ENCODE data around the gene EIF3A.
"Not testable (repeated sequence)": the region's sequence is repeated elsewhere in the genome, so short reads cannot be mapped to it uniquely, and the experiment has no call there.

The EIF3A gene

GRCh38 chr10:119051775-119052174 is 28.8 kb downstream of the EIF3A start:
- no peak for DNase-seq (ENCODE audit: low spot score)

DNA sequence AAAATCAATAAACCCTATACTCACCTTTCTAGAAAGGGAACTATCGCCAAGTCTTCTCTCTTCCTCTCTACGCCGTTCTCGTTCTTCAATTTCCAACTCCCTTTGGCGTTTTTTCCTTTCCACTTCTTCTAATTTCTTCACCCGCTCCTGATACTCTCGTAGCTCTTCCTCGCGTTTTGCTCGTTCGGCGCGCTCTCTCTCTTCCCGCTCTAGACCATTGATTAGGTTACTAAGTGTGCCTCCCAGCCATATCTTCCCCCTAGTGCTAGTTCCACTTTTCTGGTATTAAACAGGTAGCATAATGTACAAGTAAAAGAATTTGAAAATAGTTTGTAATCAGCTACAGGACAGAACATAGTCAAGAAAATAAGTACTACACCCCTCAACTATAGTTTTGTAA is 30.8 kb downstream of the EIF3A start:
- DNase-seq (ENCODE audit: low spot score), result no peak

DNA sequence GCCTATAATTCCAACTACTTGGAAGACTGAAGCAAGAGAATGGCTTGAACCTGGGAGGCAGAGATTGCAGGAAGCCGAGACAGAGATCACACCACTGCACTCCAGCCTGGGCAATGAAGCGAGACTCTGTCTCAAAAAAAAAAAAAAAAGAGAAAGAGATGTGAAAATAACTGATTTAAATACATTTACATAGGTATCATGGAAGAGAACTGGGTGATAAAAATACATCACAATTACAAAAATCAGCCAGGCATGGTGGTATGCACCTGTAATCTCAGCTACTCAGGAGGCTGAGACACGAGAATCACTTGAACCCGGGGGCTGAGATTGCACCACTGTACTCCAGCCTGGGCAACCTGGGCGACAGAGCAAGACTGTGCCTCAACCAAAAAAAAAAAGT is 31.3 kb downstream of the EIF3A start:
- DNase-seq (ENCODE audit: low spot score), result no peak

DNA sequence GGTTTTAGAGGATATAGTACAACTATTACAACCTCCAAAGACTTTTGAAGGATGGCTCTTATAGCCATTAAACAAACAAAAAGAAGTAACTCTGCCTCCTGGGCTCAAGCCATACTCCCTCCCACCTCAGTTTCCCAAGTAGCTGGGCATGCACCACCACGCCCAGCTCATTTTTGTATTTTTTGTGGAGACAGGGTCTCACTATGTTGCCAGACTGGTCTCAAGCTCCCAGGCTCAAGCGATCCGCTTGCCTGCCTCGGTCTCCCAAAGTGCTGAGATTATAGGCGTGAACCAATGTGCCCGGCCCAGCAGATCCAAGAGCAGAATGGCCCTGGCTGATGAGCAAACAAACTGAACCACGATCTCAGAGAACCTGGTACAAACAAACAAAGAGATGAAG is 35.1 kb downstream of the EIF3A start:
- no peak for DNase-seq (ENCODE audit: low spot score)

- no peak for DNase-seq (ENCODE audit: low spot score)
Observed at GRCh38 chr10:119042169-119042568, 38.4 kb downstream of the EIF3A start.

- no peak for DNase-seq (ENCODE audit: low spot score)
Observed at GRCh38 chr10:119041326-119041725, 39.3 kb downstream of the EIF3A start.

DNA sequence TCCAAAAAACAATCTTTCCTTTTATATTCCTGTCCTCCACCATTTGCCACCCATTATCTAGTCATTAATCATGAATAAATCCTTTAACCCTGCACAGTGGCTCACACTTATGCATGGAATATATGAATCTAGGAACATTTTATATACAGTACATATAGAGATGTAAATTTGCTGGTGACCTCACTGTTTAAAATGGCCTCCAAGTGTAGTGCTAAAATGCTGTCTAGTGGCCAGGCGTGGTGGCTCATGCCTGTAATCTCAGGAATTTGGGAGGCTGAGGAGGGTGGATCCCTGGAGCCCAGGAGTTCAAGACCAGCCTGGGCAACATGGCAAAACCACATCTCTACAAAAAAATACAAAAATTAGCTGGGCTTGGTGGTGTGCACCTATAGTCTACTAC is 41.5 kb downstream of the EIF3A start:
- DNase-seq (ENCODE audit: low spot score), result no peak

DNA sequence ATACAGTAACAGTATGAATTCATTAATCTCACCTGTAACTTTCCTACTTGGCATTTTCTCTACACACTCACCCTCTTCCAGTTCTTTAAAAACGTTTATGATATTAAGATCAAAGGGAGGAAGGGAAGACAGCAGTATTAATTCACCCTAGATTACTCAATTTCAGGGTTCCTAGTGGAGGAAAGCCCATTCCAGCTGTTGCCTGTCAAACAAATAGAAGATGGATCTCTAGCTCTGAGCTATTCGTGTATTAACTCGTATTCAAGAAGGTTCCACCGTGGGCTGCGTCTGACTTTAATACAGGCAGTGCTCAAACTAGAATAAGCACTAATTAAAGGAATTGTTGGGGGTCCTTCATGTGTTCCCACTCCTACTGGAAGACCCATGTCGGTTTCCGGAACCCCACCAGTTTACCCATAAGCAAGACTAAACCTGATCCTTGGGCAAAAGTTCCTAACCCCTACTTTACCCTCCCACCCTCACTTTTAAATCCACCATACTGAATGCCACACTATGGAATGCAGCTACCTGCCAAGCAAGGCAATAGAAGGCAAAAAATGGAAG is 49.0 kb downstream of the EIF3A start:
- DNase-seq (ENCODE audit: low spot score), result no peak

DNA sequence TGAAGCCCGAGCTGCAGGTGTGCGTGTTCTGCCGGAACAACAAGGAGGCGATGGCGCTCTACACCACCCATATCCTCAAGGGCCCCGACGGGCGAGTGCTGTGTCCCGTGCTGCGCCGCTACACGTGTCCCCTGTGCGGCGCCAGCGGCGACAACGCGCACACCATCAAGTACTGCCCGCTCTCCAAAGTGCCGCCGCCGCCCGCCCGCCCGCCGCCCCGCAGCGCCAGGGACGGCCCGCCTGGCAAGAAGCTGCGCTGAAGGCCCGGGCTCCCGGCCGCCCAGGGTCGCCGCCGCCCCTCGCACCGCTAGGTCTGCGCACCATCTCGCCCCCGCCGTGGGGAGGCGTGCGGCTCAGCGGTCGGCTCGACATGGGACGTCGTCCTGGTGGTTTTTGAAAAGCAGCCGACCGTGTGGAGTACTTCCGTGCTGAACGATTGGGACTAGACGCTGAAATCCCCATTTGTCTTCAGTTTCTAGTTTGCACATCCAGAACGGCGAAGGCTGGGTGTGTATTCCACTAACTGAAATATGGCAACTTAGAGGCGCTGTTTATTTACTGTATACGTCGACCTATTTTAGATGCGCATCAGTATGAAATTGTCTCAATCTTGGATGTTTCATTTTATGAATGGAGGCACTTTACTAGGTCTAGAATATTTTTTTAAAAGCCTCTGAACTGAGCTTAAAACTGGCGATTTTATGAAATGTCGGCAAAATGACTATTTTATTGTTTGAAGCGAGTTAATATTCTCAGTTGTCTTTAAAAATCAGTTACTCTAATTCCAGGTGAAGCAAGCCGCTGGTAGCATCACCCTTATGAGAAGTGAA is 50.0 kb downstream of the EIF3A start:
- DNase-seq (ENCODE audit: low spot score), result peak; percentile 37

DNA sequence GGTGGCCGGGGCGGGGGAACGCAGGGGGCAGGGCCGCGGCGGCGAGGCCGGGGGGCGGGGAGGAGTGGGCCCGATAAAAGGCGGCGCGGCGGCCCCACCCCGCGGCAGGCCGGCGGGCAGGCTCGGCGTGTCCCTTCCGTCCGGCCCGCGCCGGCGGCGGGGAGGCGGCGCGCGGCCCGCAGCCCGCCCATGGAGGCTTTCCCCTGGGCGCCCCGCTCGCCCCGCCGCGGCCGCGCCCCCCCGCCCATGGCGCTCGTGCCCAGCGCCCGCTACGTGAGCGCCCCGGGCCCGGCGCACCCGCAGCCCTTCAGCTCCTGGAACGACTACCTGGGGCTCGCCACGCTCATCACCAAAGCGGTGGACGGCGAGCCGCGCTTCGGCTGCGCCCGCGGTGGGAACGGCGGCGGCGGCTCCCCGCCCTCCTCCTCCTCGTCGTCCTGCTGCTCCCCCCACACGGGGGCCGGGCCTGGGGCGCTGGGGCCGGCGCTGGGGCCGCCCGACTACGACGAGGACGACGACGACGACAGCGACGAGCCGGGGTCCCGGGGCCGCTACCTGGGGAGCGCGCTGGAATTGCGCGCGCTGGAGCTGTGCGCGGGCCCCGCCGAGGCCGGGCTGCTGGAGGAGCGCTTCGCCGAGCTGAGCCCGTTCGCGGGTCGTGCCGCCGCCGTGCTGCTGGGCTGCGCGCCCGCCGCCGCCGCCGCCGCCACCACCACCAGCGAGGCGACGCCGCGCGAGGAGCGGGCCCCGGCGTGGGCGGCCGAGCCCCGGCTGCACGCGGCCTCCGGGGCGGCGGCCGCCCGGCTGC is 50.8 kb downstream of the EIF3A start, which contains the start of gene NANOS1:
Gene NANOS1 (plus strand): TSS at position 102 of the 808 bp plus-strand sequence. CDS start 88 bp downstream, at position 190.
- no peak for DNase-seq (ENCODE audit: low spot score)

GRCh38 chr10:119028900-119029612 is 51.6 kb downstream of the EIF3A start:
- DNase-seq (ENCODE audit: low spot score), result peak; percentile 73

DNA sequence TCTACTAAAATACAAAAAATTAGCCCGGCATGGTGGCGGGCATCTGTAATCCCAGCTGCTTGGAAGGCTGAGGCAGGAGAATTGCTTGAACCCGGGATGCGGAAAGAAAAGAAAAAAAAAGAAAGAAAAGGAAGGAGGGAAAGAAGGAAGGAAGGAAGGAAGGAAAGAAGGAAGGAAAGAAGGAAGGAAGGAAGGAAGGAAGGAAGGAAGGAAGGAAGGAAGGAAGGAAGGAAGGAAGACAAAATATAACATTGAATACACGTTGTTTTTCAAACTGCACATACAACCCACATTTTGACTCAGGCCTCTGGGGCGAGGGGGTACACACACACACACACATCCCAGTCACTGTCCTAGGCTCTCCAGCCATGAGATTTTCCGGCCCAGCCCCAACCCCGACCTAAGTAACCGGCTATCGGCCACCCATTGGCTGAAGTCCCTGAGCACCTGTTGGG is 52.1 kb downstream of the EIF3A start:
- not testable (repeated sequence) for DNase-seq (ENCODE audit: low spot score)

- DNase-seq (ENCODE audit: low spot score), result no peak
Observed at GRCh38 chr10:119026301-119027110, 54.1 kb downstream of the EIF3A start.

GRCh38 chr10:119025776-119026175 is 54.8 kb downstream of the EIF3A start:
- no peak for DNase-seq (ENCODE audit: low spot score)

GRCh38 chr10:119025336-119025735 is 55.3 kb downstream of the EIF3A start:
- DNase-seq (ENCODE audit: low spot score), result no peak

GRCh38 chr10:119024882-119025281 is 55.7 kb downstream of the EIF3A start:
- DNase-seq (ENCODE audit: low spot score), result no peak

GRCh38 chr10:119023553-119023868 is 57.1 kb downstream of the EIF3A start:
- DNase-seq (ENCODE audit: low spot score), result no peak

DNA sequence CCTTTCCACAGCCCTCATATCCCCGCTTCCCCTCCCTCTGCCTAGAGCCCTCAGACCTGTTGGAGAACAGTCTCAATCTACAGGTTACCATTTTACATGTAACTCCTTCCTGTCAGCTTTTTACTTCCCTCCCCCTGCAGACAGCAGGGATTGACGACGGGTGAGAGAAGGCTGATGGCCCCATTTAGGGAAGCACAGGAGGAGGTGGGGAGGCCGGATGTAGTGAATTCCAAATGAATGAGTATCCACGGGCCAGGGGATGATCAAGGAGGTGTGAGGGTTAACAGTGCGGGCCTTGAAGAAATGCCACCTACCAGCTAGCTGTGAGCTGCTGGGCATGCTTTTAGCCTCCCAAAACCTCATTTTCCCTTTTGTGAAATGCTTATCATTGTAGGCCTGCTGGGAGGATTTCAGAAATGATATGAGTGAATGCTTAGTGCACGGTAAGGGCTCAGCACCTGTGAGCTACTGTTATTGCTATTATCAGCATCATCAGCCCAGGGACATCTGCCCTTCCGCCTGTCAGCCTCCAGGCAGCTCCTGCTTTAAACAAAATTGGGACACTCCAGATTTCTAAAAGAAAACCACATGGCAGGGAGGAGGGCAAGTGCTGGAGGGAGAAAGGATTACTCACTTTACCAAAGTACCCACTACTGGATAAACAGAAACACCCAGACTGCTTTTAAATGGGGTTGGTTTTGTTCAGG is 57.6 kb downstream of the EIF3A start:
- no peak for DNase-seq (ENCODE audit: low spot score)

DNA sequence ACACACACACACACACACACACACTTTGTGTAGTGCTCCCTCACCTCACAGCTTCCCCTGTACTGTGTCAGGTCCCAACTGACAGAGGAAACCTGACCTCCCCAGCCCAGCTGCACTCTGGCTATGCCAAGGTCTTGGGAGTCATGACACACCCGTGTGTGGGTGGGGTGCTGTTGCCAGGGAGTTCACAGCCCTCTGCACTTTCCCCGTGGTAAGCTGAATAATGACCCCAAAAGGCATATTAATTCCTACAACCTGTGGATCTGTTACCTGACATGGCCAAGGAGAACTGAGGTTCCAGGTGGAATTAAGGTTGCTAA is 60.0 kb downstream of the EIF3A start:
- DNase-seq (ENCODE audit: low spot score), result no peak

- DNase-seq (ENCODE audit: low spot score), result no peak
Observed at GRCh38 chr10:119007211-119007574, 73.4 kb downstream of the EIF3A start.

All from hematopoietic multipotent progenitor cell treated with erythropoietin and hydrocortisone succinate and interleukin-3 and kit ligand, for 17 days (in vitro differentiated cells).